GM12878 (cell line): ENCODE results near the gene TNIP2. TPM values are rescaled to one million over a fixed set of nuclear protein-coding genes. Genes with fewer than 3 reads are reported as not detected.

ENCODE experiments used
- ATF2 ChIP-seq: IDR thresholded peaks from 2 replicates; pipeline ENCODE4 v1.6.1; 2012; ENCODE audit warnings: low read length, inconsistent platforms
- BCL11A ChIP-seq: IDR thresholded peaks from 2 replicates; pipeline ENCODE4 v1.6.1; 2011; ENCODE audit warnings: low read depth, low read length
- BCLAF1 ChIP-seq: fragments of 450-650 bp; IDR thresholded peaks from 2 replicates; pipeline ENCODE4 v1.6.1; 2017; ENCODE audit warnings: antibody characterized with exemption, mild to moderate bottlenecking, moderate library complexity
- CBFB ChIP-seq: IDR thresholded peaks from 2 replicates; pipeline ENCODE4 v1.6.1; 2016; ENCODE audit warnings: antibody characterized with exemption, low read depth
- CBX5 ChIP-seq: sonication (generic); IDR thresholded peaks from 2 replicates; pipeline ENCODE4 v1.6.1; 2016; ENCODE audit warnings: low read depth, moderate library complexity, mild to moderate bottlenecking, inconsistent platforms
- CEBPB ChIP-seq, 2 experiments: fragments of 150-350 bp in 1 of 2; IDR thresholded peaks; 2 replicates each; pipeline ENCODE4 v1.6.1; 2012 to 2014; ENCODE audit warnings: low read depth in 2 of 2, low read length in 2 of 2, borderline replicate concordance in 1 of 2, inconsistent platforms in 1 of 2
- IKZF1 ChIP-seq: fragments of 450-650 bp; conservative IDR thresholded peaks from 2 replicates; pipeline ENCODE4 v1.6.1; 2017; ENCODE audit warnings: antibody characterized with exemption, mild to moderate bottlenecking
- IKZF2 ChIP-seq, 2 experiments: fragments of 450-650 bp; IDR thresholded peaks; 2 replicates each; pipeline ENCODE4 v1.6.1; 2017; ENCODE audit warnings: mild to moderate bottlenecking in 2 of 2, moderate library complexity in 2 of 2
- KAT2A ChIP-seq: conservative IDR thresholded peaks from 2 replicates; pipeline ENCODE4 v1.6.1; 2011; ENCODE audit warnings: low read depth, low read length; ENCODE audit not compliant: control insufficient read depth
- MYB ChIP-seq: fragments of 150-350 bp; IDR thresholded peaks from 2 replicates; pipeline ENCODE4 v1.6.1; 2014; ENCODE audit warnings: mild to moderate bottlenecking, low read depth, low read length, borderline replicate concordance
- NFIC ChIP-seq: IDR thresholded peaks from 2 replicates; pipeline ENCODE4 v1.6.1; 2012; ENCODE audit warnings: low read depth, mild to moderate bottlenecking, inconsistent platforms, low read length, moderate library complexity
- NR2C2 ChIP-seq: IDR thresholded peaks from 2 replicates; pipeline ENCODE4 v1.6.1; 2011; ENCODE audit warnings: borderline replicate concordance, low read depth; ENCODE audit not compliant: control insufficient read depth, insufficient read length
- NR2F1 ChIP-seq: fragments of 450-650 bp; conservative IDR thresholded peaks from 2 replicates; pipeline ENCODE4 v1.6.1; 2017; ENCODE audit warnings: mild to moderate bottlenecking
- NRF1 ChIP-seq: conservative IDR thresholded peaks from 2 replicates; pipeline ENCODE4 v1.6.1; 2011; ENCODE audit warnings: mild to moderate bottlenecking, low read depth, low read length, improper control_type of control experiment
- RFX5 ChIP-seq: IDR thresholded peaks from 2 replicates; pipeline ENCODE4 v1.6.1; 2011; ENCODE audit warnings: low read depth, low read length, improper control_type of control experiment
- SIN3A ChIP-seq: IDR thresholded peaks from 2 replicates; pipeline ENCODE4 v1.6.1; 2012; ENCODE audit warnings: low read depth, low read length, improper control_type of control experiment
- SMARCA5 ChIP-seq: fragments of 450-650 bp; IDR thresholded peaks from 2 replicates; pipeline ENCODE4 v1.6.1; 2017; ENCODE audit warnings: mild to moderate bottlenecking
- STAT3 ChIP-seq: IDR thresholded peaks from 2 replicates; pipeline ENCODE4 v1.6.1; 2011; ENCODE audit warnings: low read depth, low read length, improper control_type of control experiment
- TAF1 ChIP-seq: IDR thresholded peaks from 2 replicates; pipeline ENCODE4 v1.6.1; 2011; ENCODE audit warnings: mild to moderate bottlenecking, low read depth, low read length, borderline replicate concordance
- TARDBP ChIP-seq: IDR thresholded peaks from 2 replicates; pipeline ENCODE4 v1.6.1; 2016; ENCODE audit warnings: borderline replicate concordance
- TCF12 ChIP-seq: IDR thresholded peaks from 2 replicates; pipeline ENCODE4 v1.6.1; 2011; ENCODE audit warnings: low read depth, mild to moderate bottlenecking, low read length
- TCF7 ChIP-seq: IDR thresholded peaks from 2 replicates; pipeline ENCODE4 v1.6.1; 2014; ENCODE audit warnings: antibody characterized with exemption, borderline replicate concordance
- YY1 ChIP-seq: IDR thresholded peaks from 2 replicates; pipeline ENCODE4 v1.6.1; 2011; ENCODE audit warnings: low read depth, mild to moderate bottlenecking, low read length
- polyA plus RNA-seq, 11 experiments: library from polyadenylated mRNA; depleted of rRNA in 4 of 11; unstranded in 6 of 11; stranded (reverse) in 5 of 11; fragments of >200 nt; fragmentation: Nextera tagmentation in 4 of 11; fragmentation: Illumina TruSeq in 1 of 11; extraction: Ambion mirVana in 4 of 11; extraction: Trizol in 1 of 11; gene quantifications; 1 replicate in 1 of 11; 2 replicates in 10 of 11; pipeline versions ENCODE4 v1.2.1 to v1.2.3, GENCODE V29; 2011 to 2016; ENCODE audit warnings: inconsistent platforms in 2 of 11, missing spikeins in 2 of 11, low read depth in 1 of 11
- total RNA-seq, 4 experiments: library from RNA; depleted of rRNA in 3 of 4; stranded (reverse); fragments of >200 nt in 3 of 4; fragmentation: Illumina TruSeq in 1 of 4; extraction: Trizol in 1 of 4; gene quantifications; 2 replicates each; pipeline versions ENCODE4 v1.2.1 to v1.2.3, GENCODE V29; 2013 to 2021
- TF ChIP-seq, protein P1 (sequence below): IDR thresholded peaks from 2 replicates; pipeline ENCODE4 v1.6.1; 2012; ENCODE audit warnings: low read depth, low read length, improper control_type of control experiment
- TF ChIP-seq, protein P2 (sequence below): IDR thresholded peaks from 2 replicates; pipeline ENCODE4 v1.6.1; 2012; ENCODE audit warnings: low read depth, low read length, improper control_type of control experiment
- TF ChIP-seq, protein P3 (sequence below): fragments of 450-650 bp; IDR thresholded peaks from 2 replicates; pipeline ENCODE4 v1.6.1; 2017; ENCODE audit warnings: low read depth, mild to moderate bottlenecking, moderate library complexity

TNIP2 gene
- total and polyA plus RNA-seq, 10 of the 15 experiments (the other 5 are each of a cell fraction or from before 2014, with no cell fraction given): 1.4 to 64.9 (median 45.5) TPM

- TF ChIP-seq TCF7 (no peak), STAT3 (no peak), TCF12 (peak; percentile 94), RFX5 (peak; percentile 68; the same call in 1 of the 2 replicates), IKZF2 (IDR thresholded peaks at IDR 0.05) (peak; percentile 81 to 87), NFIC (peak; percentile 76; the same call in 1 of the 2 replicates), SMARCA5 (no peak; the same call in 1 of the 2 replicates), NRF1 (no peak), CEBPB (IDR thresholded peaks at IDR 0.05; ENCODE audit: borderline replicate concordance in 1 of 2, low read depth in 2 of 2, low read length in 2 of 2) (peak; percentile 20 to 50; a peak in 1 of 4 replicates), TARDBP (no peak), NR2F1 (peak; percentile 86), MYB (peak; percentile 18; the same call in 1 of the 2 replicates), TAF1 (peak; percentile 45; the same call in 1 of the 2 replicates), SIN3A (no peak), YY1 (peak; percentile 72), NR2C2 (no peak), CBFB (peak; percentile 27; the same call in 1 of the 2 replicates), BCL11A (peak; percentile 81), IKZF1 (peak; percentile 90), BCLAF1 (no peak), CBX5 (peak; percentile 87; the same call in 1 of the 2 replicates), ATF2 (peak; percentile 82; the same call in 1 of the 2 replicates), KAT2A (no peak)
- TF ChIP-seq, protein P1, sequence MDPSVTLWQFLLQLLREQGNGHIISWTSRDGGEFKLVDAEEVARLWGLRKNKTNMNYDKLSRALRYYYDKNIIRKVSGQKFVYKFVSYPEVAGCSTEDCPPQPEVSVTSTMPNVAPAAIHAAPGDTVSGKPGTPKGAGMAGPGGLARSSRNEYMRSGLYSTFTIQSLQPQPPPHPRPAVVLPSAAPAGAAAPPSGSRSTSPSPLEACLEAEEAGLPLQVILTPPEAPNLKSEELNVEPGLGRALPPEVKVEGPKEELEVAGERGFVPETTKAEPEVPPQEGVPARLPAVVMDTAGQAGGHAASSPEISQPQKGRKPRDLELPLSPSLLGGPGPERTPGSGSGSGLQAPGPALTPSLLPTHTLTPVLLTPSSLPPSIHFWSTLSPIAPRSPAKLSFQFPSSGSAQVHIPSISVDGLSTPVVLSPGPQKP: no peak
- TF ChIP-seq, protein P2, sequence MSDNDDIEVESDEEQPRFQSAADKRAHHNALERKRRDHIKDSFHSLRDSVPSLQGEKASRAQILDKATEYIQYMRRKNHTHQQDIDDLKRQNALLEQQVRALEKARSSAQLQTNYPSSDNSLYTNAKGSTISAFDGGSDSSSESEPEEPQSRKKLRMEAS: peak; percentile 65
- TF ChIP-seq, protein P3, sequence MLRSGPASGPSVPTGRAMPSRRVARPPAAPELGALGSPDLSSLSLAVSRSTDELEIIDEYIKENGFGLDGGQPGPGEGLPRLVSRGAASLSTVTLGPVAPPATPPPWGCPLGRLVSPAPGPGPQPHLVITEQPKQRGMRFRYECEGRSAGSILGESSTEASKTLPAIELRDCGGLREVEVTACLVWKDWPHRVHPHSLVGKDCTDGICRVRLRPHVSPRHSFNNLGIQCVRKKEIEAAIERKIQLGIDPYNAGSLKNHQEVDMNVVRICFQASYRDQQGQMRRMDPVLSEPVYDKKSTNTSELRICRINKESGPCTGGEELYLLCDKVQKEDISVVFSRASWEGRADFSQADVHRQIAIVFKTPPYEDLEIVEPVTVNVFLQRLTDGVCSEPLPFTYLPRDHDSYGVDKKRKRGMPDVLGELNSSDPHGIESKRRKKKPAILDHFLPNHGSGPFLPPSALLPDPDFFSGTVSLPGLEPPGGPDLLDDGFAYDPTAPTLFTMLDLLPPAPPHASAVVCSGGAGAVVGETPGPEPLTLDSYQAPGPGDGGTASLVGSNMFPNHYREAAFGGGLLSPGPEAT: peak; percentile 73; the same call in 1 of the 2 replicates
Measured at GRCh38 chr4:2696423-2696822, 59.7 kb downstream of the TNIP2 start (continued).
